GM12878 (cell line): ENCODE results near the gene ASIP. TPM values are rescaled to one million over a fixed set of nuclear protein-coding genes. Genes with fewer than 3 reads are reported as not detected.

Experiments used
- BCL11A ChIP-seq: IDR thresholded peaks from 2 replicates; pipeline ENCODE4 v1.6.1; 2011; ENCODE audit warnings: low read depth, low read length
- CHD1 ChIP-seq: IDR thresholded peaks from 2 replicates; pipeline ENCODE4 v1.6.1; 2012; ENCODE audit warnings: low read depth, low read length, improper control_type of control experiment
- FOXK2 ChIP-seq: fragments of 450-650 bp; IDR thresholded peaks from 2 replicates; pipeline ENCODE4 v1.6.1; 2017; ENCODE audit warnings: mild to moderate bottlenecking, moderate library complexity
- GABPA ChIP-seq: IDR thresholded peaks from 2 replicates; pipeline ENCODE4 v1.6.1; 2014; ENCODE audit warnings: antibody characterized with exemption, low read depth, mild to moderate bottlenecking, inconsistent platforms
- IKZF1 ChIP-seq: fragments of 450-650 bp; conservative IDR thresholded peaks from 2 replicates; pipeline ENCODE4 v1.6.1; 2017; ENCODE audit warnings: antibody characterized with exemption, mild to moderate bottlenecking
- MEF2A ChIP-seq: IDR thresholded peaks from 2 replicates; pipeline ENCODE4 v1.6.1; 2011; ENCODE audit warnings: low read depth, mild to moderate bottlenecking, low read length, moderate library complexity; ENCODE audit not compliant: insufficient read depth
- NFYA ChIP-seq: IDR thresholded peaks from 2 replicates; pipeline ENCODE4 v1.6.1; 2011; ENCODE audit warnings: low read depth, mild to moderate bottlenecking, low read length, improper control_type of control experiment, borderline replicate concordance
- NRF1 ChIP-seq: conservative IDR thresholded peaks from 2 replicates; pipeline ENCODE4 v1.6.1; 2011; ENCODE audit warnings: mild to moderate bottlenecking, low read depth, low read length, improper control_type of control experiment
- RELA ChIP-seq: fragments of 450-650 bp; IDR thresholded peaks from 2 replicates; pipeline ENCODE4 v1.8.0; 2014; ENCODE audit warnings: borderline replicate concordance; ENCODE audit not compliant: partially characterized antibody
- SMC3 ChIP-seq: IDR thresholded peaks from 2 replicates; pipeline ENCODE4 v1.6.1; 2011; ENCODE audit warnings: low read length, improper control_type of control experiment, borderline replicate concordance
- STAT1 ChIP-seq: fragments of 450-650 bp; conservative IDR thresholded peaks from 2 replicates; pipeline ENCODE4 v1.6.1; 2014; ENCODE audit warnings: antibody characterized with exemption, mild to moderate bottlenecking
- YBX1 ChIP-seq: fragments of 450-650 bp; IDR thresholded peaks from 2 replicates; pipeline ENCODE4 v1.6.1; 2016; ENCODE audit warnings: antibody characterized with exemption
- ZNF207 ChIP-seq: fragments of 450-650 bp; IDR thresholded peaks from 2 replicates; pipeline ENCODE4 v1.6.1; 2014; ENCODE audit warnings: antibody characterized with exemption, mild to moderate bottlenecking, borderline replicate concordance
- polyA plus RNA-seq, 11 experiments: library from polyadenylated mRNA; depleted of rRNA in 4 of 11; unstranded in 6 of 11; stranded (reverse) in 5 of 11; fragments of >200 nt; fragmentation: Nextera tagmentation in 4 of 11; fragmentation: Illumina TruSeq in 1 of 11; extraction: Ambion mirVana in 4 of 11; extraction: Trizol in 1 of 11; gene quantifications; 1 replicate in 1 of 11; 2 replicates in 10 of 11; pipeline versions ENCODE4 v1.2.1 to v1.2.3, GENCODE V29; 2011 to 2016; ENCODE audit warnings: inconsistent platforms in 2 of 11, missing spikeins in 2 of 11, low read depth in 1 of 11
- total RNA-seq, 4 experiments: library from RNA; depleted of rRNA in 3 of 4; stranded (reverse); fragments of >200 nt in 3 of 4; fragmentation: Illumina TruSeq in 1 of 4; extraction: Trizol in 1 of 4; gene quantifications; 2 replicates each; pipeline versions ENCODE4 v1.2.1 to v1.2.3, GENCODE V29; 2013 to 2021
- TF ChIP-seq, protein P1 (sequence below): fragments of 450-650 bp; formaldehyde crosslinking; IDR thresholded peaks from 2 replicates; pipeline ENCODE4 v1.5.0; 2022; ENCODE audit warnings: mild to moderate bottlenecking, missing genetic modification characterization
- TF ChIP-seq, protein P2 (sequence below): fragments of 450-650 bp; IDR thresholded peaks from 2 replicates; pipeline ENCODE4 v1.6.1; 2016; ENCODE audit warnings: mild to moderate bottlenecking
- TF ChIP-seq, protein P3 (sequence below): IDR thresholded peaks from 2 replicates; pipeline ENCODE4 v1.6.1; 2012; ENCODE audit warnings: mild to moderate bottlenecking, low read depth, low read length
- TF ChIP-seq, protein P4 (sequence below): IDR thresholded peaks from 2 replicates; pipeline ENCODE4 v1.6.1; 2011; ENCODE audit warnings: borderline replicate concordance, low read depth, mild to moderate bottlenecking, moderate library complexity, mixed read lengths, low read length; ENCODE audit not compliant: insufficient read depth; ENCODE audit errors: extremely low read length
- TF ChIP-seq, protein P5 (sequence below): fragments of 450-650 bp; IDR thresholded peaks from 2 replicates; pipeline ENCODE4 v1.6.1; 2018; ENCODE audit warnings: mild to moderate bottlenecking, low read depth, moderate library complexity; ENCODE audit not compliant: partially characterized antibody

ASIP gene
- total and polyA plus RNA-seq, 10 of the 15 experiments (the other 5 are each of a cell fraction or from before 2014, with no cell fraction given): 0.29 TPM; not detected in 9

DNA sequence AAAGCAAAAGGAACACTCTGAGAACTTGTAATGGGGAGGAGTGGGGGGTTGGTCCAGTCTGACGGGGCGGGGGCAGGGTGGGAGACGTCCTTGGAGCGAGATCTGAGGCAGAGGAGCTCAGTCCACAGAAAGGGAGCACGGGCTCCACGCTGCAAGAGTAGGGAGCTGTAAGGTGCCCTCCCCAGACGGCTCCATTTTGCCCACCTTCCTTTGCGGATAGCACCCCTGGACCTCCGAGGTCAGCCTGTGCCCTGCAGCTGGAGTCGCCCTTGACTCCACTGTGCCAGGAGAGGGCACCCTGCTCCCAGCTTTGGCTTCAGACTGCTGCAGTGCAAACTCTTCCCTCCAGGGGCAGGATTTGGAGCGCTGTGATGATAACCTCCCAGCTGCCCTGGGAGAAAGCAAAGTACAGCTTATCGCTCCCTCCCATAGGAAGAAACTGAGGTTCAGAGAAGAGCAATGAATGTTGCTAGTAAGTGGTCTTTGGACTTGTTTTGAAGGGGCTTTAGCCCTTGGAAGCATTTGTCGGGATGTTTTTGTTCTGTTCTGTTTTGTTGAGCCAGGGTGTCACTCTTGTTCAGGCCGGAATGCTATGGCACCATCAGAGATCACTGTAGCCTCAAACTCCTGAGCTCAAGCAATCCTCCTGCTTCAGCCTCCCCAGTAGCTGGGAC, 71.5 kb downstream of the ASIP start (continued):
- TF ChIP-seq FOXK2 (no peak), YBX1 (no peak), STAT1 (0 out of 2 replicates have a peak, but pooled peaks have one; percentile 40), IKZF1 (peak; percentile 40; the same call in 1 of the 2 replicates), RELA (peak; percentile 81), MEF2A (peak; percentile 68), SMC3 (peak; percentile 100), BCL11A (no peak), NFYA (no peak), ZNF207 (no peak), GABPA (no peak), CHD1 (no peak), NRF1 (no peak)
- TF ChIP-seq, protein P1, sequence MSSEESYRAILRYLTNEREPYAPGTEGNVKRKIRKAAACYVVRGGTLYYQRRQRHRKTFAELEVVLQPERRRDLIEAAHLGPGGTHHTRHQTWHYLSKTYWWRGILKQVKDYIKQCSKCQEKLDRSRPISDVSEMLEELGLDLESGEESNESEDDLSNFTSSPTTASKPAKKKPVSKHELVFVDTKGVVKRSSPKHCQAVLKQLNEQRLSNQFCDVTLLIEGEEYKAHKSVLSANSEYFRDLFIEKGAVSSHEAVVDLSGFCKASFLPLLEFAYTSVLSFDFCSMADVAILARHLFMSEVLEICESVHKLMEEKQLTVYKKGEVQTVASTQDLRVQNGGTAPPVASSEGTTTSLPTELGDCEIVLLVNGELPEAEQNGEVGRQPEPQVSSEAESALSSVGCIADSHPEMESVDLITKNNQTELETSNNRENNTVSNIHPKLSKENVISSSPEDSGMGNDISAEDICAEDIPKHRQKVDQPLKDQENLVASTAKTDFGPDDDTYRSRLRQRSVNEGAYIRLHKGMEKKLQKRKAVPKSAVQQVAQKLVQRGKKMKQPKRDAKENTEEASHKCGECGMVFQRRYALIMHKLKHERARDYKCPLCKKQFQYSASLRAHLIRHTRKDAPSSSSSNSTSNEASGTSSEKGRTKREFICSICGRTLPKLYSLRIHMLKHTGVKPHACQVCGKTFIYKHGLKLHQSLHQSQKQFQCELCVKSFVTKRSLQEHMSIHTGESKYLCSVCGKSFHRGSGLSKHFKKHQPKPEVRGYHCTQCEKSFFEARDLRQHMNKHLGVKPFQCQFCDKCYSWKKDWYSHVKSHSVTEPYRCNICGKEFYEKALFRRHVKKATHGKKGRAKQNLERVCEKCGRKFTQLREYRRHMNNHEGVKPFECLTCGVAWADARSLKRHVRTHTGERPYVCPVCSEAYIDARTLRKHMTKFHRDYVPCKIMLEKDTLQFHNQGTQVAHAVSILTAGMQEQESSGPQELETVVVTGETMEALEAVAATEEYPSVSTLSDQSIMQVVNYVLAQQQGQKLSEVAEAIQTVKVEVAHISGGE (CRISPR knock-in tag): no peak
- TF ChIP-seq, protein P2, sequence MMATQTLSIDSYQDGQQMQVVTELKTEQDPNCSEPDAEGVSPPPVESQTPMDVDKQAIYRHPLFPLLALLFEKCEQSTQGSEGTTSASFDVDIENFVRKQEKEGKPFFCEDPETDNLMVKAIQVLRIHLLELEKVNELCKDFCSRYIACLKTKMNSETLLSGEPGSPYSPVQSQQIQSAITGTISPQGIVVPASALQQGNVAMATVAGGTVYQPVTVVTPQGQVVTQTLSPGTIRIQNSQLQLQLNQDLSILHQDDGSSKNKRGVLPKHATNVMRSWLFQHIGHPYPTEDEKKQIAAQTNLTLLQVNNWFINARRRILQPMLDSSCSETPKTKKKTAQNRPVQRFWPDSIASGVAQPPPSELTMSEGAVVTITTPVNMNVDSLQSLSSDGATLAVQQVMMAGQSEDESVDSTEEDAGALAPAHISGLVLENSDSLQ: no peak
- TF ChIP-seq, protein P3, sequence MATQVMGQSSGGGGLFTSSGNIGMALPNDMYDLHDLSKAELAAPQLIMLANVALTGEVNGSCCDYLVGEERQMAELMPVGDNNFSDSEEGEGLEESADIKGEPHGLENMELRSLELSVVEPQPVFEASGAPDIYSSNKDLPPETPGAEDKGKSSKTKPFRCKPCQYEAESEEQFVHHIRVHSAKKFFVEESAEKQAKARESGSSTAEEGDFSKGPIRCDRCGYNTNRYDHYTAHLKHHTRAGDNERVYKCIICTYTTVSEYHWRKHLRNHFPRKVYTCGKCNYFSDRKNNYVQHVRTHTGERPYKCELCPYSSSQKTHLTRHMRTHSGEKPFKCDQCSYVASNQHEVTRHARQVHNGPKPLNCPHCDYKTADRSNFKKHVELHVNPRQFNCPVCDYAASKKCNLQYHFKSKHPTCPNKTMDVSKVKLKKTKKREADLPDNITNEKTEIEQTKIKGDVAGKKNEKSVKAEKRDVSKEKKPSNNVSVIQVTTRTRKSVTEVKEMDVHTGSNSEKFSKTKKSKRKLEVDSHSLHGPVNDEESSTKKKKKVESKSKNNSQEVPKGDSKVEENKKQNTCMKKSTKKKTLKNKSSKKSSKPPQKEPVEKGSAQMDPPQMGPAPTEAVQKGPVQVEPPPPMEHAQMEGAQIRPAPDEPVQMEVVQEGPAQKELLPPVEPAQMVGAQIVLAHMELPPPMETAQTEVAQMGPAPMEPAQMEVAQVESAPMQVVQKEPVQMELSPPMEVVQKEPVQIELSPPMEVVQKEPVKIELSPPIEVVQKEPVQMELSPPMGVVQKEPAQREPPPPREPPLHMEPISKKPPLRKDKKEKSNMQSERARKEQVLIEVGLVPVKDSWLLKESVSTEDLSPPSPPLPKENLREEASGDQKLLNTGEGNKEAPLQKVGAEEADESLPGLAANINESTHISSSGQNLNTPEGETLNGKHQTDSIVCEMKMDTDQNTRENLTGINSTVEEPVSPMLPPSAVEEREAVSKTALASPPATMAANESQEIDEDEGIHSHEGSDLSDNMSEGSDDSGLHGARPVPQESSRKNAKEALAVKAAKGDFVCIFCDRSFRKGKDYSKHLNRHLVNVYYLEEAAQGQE: no peak
- TF ChIP-seq, protein P4, sequence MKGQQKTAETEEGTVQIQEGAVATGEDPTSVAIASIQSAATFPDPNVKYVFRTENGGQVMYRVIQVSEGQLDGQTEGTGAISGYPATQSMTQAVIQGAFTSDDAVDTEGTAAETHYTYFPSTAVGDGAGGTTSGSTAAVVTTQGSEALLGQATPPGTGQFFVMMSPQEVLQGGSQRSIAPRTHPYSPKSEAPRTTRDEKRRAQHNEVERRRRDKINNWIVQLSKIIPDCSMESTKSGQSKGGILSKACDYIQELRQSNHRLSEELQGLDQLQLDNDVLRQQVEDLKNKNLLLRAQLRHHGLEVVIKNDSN: no peak
- TF ChIP-seq, protein P5, sequence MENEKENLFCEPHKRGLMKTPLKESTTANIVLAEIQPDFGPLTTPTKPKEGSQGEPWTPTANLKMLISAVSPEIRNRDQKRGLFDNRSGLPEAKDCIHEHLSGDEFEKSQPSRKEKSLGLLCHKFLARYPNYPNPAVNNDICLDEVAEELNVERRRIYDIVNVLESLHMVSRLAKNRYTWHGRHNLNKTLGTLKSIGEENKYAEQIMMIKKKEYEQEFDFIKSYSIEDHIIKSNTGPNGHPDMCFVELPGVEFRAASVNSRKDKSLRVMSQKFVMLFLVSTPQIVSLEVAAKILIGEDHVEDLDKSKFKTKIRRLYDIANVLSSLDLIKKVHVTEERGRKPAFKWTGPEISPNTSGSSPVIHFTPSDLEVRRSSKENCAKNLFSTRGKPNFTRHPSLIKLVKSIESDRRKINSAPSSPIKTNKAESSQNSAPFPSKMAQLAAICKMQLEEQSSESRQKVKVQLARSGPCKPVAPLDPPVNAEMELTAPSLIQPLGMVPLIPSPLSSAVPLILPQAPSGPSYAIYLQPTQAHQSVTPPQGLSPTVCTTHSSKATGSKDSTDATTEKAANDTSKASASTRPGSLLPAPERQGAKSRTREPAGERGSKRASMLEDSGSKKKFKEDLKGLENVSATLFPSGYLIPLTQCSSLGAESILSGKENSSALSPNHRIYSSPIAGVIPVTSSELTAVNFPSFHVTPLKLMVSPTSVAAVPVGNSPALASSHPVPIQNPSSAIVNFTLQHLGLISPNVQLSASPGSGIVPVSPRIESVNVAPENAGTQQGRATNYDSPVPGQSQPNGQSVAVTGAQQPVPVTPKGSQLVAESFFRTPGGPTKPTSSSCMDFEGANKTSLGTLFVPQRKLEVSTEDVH: no peak
